HG02852 (cell line): ENCODE results near the gene MYADM.
A peak's percentile ranks its signal among the peaks of the same experiment; 100 is the strongest.
"Not testable (repeated sequence)": the region's sequence is repeated elsewhere in the genome, so short reads cannot be mapped to it uniquely, and the experiment has no call there.

ENCODE experiments used
- ATAC-seq: cut with Tn5 transposase; IDR thresholded peaks from one replicate; pipeline ENCODE4 v1.9.1; 2021; ENCODE audit warnings: mild to moderate bottlenecking, moderate library complexity; ENCODE audit not compliant: unreplicated experiment

The MYADM gene, protein sequence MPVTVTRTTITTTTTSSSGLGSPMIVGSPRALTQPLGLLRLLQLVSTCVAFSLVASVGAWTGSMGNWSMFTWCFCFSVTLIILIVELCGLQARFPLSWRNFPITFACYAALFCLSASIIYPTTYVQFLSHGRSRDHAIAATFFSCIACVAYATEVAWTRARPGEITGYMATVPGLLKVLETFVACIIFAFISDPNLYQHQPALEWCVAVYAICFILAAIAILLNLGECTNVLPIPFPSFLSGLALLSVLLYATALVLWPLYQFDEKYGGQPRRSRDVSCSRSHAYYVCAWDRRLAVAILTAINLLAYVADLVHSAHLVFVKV

DNA sequence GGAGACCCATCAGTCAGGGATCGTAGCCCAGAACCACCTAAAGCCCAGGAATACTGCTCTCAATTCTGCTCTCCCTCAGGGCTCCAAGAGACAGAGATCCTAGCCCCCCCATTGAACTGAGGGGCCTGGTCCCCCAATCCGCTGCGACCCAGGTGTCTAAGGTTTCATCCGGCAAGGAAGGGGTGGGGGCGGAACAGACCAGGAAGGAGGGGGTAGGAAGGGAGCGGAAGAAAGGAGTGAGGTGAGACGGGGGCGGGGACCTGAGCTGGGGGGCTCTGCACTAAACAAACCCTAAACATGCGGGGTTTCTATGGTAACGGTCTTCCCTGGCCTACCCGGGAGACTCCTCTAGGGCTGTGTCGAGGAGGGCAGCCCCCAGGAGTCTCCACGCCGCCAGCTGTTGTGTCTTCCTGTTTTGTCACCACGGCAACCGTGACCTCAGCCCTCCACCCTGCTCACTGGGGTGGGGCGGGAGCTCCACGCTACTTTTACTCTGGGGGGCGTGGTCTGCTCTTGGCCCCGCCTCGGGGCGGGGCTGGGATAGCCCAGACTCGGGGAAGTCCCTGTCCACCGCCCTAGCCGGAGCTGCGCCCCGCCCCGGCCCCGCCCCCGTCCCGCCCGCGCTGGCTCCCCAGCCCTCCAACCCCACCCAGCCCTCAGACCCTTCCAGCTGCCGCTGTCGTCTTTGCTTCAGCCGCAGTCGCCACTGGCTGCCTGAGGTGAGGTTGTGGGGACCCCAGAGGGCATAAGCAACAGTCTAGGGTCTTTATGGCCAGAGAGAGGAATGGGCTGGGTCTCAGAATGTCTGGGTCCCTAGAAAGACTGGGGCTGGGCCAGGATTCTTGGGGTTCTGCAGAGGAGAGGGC is at the start of gene MYADM:
Gene MYADM (plus strand): TSS at position 659 of the 866 bp plus-strand sequence. CDS start 5,647 bp downstream, outside the sequence.
- peak; percentile 67 for ATAC-seq

DNA sequence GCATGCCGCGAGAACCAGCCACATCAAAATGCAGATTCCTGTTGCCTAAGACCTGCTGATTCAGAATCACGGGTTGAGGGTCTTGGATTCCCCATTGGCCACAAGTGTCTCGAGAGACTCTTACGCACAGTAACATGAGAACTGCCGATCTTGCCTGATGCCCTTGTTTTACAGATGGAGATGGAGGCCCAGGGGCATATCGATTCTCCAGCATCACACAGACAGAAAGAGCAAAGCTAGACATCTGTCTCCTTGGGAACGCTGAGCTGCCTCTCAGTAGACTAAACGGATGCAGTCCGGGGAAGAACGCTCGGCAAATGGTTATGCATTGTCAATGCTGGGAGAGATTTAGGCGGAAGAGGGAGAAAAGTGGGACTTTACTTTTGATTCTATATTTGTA is 48.9 kb upstream of the MYADM start:
- ATAC-seq, result no peak

DNA sequence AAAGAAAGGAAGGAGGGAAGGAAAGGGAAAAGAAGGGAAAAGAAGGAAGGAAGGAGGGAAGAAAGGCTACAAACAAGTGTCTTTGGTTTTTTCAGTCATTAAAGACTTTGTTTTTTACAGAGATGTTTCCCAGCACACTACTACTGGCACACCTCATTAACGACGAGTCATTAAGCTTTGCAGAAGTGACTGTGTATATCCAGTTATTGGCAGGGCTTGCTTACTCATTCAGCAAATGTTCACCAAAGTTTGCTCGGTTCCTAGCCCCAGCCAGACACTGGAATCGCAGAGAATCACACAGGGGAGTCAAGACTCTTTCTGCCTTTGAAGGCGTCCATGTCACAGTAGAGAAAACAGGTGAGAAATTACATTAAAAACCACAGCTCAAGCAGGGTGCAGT is 47.8 kb upstream of the MYADM start:
- ATAC-seq, result no peak

DNA sequence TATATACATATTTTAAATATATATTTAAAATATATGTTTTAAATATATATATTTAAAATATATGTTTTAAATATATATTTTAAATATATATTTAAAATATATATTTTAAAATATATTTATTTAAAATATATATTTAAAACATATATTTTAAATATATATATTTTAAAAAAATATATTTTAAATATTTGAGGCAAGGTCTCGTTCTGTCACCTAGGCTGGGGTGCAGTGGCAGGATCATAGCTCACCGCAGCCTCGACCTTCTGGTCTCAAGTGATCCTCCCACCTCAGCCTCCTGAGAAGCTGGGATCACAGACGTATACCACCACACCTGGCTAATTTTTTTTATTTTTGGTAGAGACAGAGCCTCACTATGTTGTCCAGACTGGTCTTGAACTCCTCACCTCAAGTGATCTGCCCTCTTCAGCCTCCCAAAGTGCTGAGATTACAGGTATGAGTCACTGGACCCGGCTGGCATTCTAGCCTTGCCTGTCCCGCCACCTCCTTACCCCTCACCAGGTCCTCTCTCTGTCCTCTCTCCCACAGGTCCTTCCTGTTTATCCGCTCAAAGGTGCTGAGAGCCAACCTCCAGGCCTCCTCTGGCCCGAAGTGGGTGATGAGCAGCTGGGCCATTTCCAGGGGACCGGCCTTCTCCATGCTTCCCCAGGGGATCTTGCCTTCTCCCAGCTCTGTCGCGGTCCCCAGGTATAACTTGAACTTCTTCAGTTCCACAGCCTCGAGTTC is 44.1 kb upstream of the MYADM start:
- no peak for ATAC-seq

DNA sequence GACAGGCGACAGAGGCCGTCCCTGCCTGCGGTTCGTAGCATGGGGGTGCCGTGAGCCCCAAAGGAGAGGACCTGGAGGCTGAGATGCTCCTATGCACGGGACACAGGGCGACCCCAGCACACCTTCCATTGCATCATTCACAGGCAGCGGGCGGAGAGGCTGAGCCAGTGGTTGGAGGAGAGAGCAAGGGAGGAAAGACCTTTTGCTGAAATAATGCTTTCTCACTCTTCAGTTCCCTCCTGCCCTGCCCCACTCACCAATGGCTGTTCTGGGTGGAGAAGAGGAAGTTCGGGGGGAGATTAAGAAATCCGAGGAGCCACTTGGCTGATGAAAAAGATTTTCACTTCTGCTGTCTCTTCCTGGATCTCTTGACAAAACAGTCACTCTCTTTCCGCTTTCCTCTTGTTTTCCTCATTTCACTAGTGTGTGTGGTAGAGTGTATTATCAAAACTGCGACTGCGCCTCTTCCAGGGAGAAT is 43.5 kb upstream of the MYADM start, which contains the start of gene NLRP12:
Gene NLRP12 (minus strand): TSS at position 181 of the 478 bp plus-strand sequence. CDS start 140 bp downstream, at position 41.
- no peak for ATAC-seq

DNA sequence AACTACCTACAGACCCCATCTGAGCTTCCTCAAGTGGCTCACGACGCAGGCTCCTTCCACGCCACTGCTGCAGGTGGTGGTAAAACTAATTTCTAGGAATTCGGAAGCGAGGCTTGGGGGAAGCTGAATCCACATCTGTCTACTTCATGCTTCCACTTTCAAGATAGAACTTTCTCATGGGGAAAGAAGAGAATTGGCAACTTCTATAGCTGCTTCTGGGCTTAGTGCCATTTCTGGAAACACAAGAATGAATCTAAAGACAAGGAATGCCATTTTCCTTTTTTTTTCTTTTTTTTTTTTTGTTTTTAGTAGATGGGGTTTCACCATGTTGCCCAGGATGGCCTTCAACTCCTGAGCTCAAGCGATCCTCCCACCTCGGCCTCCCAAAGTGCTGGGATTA is 40.8 kb upstream of the MYADM start:
- ATAC-seq, result no peak

DNA sequence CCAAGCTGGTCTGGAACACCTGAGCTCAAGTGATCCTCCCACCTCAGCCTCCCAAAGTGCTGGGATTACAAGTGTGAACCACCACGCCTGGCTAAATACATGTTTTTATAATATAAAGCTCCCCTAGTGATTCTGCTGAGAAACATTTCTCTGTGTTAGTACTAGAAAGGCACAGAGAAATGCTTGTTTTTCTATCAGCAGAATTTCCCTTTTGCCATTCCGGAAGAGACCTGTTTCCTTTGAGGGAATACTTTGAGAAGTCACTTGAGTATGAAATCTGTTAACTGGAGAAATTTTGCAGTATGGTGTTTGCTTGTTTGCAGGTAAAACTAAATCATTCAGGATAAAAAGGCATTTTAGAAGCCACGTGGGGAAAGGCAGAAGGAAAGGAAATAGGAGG is 39.2 kb upstream of the MYADM start:
- no peak for ATAC-seq

DNA sequence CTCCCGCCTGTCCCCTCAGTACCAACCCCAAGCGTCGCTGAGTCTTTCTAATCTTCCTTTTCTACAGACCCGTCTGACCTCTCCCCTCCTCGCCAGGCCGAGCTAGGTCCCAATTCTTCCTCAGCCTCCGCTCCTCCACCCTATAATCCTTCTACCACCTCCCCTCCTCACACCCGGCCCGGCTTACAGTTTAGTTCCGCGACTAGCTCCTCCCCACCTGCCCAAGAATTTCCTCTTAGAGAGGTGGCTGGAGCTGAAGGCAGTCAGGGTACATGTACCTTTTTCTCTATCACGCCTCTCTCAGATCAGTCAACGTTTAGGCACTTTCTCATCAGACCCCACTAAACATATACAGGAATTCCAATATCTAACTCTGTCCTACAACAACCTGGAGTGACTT is 34.8 kb upstream of the MYADM start:
- ATAC-seq, result not testable (repeated sequence)

DNA sequence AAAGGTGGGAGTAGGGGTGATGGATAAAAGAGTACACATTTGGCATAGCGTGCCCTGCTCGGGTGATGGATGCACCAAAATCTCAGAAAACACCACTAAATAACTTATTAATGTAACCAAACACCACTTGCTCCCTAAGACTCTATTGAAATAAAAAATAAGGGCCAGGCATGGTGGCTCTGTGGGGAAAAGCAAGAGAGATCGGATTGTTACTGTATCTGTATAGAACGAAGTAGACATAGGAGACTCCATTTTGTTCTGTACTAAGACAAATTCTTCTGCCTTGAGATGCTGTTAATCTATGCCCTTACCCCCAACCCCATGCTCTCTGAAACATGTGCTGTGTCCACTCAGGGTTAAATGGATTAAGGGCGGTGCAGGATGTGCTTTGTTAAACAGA is 29.2 kb upstream of the MYADM start:
- ATAC-seq, result not testable (repeated sequence)

DNA sequence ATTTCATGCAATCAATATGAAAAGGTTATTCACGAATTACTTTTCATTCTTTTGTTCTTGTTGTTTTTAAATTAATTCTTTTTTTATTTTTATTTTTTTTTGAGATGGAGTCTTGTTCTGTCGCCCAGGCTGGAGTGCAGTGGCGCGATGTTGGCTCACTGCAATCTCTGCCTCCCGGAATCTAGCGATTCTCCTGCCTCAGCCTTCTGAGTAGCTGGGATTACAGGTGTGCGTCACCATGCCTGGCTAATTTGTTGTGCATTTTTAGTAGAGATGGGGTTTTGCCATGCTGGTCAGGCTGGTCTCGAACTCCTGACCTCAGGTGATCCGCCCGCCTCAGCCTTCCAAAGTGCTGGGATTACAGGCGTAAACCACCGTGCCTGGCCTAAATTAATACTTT is 27.4 kb upstream of the MYADM start:
- ATAC-seq, result not testable (repeated sequence)

DNA sequence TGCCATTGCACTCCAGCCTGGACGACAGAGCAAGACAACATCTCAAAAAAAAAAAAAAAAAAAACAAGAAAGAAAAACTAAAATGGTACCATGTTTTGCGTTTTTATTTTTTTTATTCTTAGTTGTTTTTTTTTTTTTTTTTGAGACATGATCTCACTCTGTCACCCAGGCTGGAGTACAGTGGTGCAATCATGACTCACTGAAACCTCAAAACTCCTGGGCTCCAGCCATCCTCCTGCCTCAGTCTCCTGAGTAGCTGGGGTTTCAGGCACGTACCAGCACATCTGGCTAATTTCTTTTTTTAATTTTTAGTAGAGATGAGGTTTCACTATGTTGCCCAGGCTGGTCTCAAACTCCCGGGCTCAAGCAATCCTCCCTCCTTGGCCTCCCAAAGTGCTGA is 26.8 kb upstream of the MYADM start:
- ATAC-seq, result not testable (repeated sequence)

DNA sequence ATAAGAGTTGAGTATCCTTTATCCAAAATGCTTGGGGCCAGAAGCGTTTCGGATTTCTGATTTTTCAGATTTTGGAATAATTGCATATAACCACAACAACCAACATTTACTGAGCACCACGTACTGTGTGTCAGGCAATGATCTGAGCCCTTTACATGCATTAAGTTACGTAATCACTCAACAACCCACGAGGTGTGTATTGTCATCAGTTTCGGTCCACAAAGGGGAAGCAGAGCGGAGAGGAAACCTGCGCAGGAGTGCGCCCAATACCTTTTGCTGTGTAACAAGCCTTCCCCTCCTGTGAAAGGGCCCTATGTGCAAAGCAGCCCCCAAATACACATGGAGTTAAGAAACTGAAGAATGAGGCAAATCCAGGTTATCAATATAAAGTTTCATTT is 22.8 kb upstream of the MYADM start:
- no peak for ATAC-seq

DNA sequence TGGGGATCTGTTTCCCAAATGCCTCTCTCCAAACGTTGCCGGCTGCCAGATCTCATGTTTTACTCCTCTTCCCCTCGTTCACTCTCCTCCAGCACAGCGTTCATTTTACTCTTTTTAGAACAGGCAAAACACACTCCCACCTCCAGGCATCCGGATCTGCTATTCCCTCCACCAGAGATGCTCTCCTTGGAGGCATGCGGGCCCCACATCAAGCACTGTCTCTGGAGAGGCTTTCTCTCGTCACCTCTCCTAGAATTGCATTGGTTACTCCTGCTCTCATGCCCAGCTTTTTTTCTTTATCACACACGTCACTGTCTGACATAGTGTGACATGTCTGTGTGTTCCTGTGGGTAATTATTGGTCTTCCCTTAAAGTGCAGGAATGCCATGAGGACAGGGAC is 20.1 kb upstream of the MYADM start:
- no peak for ATAC-seq

DNA sequence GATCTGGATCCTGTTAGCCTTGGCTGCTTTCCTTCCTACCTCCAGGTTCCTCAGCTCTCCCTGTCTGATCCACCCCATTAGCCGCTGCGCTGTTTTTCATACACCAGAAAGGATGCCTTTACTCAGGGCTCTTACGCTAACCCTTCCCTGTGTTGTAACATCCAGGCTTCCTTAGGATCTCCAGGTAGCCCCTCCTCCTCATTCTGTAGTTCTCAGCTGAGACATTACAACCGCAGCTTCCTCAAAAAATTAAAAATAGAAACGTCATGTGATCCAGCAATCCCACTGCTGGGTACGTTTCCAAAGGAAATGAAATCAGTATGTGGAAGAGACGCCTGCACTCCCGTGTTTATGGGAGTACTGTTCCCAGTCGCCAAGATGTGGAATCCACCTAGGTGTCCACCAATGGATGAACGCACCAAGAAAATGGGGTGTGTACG is 18.4 kb upstream of the MYADM start:
- no peak for ATAC-seq

DNA sequence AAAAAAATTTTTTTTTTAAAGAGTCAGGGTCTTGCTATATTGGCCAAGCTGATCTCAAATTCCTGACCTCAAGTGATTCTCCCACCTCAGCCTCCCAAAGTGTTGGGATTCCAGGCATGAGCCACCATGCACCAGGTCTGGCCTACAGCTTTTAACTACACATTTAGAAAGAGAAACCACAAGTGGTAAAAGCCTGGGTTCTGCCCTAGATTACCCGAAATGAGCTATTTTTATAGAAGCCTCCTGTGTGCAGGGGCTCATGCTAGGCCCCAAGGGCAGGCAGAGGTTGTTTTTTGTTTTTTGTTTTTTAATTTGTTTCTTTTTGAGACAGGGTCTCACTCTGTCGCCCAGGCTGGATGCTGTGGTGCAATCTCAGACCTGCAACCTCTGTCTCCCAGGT is 14.0 kb upstream of the MYADM start:
- ATAC-seq, result no peak

DNA sequence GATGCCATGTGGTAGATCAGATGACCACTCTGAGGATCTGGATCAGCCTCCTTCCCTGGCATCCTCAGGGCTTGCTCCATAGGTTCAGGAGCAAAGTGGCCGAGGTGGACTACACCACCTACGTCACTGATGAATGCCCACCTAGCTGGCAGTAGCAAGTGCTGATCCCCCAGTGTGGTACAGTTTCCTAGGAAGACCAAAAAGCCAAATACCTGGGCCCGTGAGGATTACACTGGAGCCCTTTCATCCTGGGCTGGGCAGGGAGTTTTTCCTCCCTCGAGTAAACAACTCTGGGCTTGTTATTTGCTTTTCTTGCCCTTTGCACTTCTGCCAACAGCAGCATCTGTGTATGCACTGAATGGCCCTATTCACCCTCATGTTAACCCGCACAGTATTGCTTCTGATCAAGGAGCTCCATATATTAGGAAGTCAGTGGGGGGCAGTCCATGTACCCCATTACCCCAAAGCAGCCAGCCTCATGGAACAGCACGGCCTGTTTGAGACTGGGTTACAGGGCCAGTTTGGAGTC is 3.3 kb upstream of the MYADM start:
- no peak for ATAC-seq

DNA sequence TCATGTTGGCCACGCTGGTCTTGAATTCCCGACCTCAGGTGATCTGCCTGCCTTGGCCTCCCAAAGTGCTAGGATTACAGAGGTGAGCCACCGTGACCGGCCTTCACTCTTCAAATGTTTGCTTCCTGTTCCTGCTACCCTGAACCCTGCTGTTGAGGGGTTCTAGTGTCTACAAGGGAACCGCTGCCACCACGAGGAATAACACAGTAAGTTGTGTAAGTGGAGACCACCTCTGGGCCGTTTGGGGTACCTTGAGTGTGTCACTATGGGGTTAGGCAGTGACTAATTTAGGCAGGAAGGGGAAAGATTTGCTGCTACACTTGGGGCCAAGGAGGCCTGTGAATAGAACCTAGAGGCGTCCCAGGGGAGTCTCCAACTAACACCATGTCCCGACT is 2.2 kb upstream of the MYADM start:
- no peak for ATAC-seq

DNA sequence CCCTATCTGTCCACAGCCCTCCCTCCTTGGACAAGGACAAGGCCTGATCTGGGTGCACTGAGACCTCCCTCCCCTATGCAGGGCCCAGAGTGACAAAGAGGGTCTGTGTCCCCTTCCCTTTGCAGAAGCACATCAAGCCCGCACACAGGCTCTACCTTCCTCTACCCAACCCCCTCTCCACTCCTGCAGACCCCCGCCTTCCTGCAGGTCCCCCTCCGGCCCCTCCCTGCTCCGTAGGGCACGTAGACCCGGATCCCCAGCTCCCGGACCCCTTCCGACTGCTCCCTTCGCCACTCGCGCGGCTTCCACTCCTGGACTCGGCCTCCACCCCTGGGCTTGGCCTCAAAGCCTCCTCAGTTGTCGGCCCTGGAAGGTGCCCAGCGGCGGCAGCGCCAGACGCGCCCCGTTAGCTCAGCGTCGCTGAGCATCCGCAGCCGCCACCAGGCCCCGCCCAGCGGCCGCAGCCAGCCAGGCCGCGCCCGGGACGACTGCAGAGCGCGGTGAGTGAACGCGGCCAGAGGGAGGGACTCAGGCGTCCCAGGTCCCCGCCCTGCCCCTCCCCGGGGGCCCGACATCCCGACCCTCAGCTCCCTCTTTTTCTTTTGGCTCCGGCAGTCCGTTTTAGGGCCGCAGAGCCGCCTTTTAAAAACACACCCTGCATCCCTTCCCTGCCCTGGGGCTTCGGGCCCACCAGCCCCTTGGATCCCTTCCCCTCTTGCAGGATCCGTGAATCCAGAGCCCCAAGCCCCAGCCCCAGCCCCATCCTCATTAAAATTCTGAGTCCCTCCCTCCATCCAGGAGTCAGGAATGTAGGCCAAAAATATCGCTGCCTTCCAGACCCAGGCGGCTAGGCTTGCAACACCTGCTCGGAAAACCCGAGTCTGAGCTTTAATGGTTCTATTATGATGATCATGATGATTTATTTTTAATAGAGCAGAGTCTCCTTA is 1.5 kb upstream of the MYADM start:
- ATAC-seq, result no peak

DNA sequence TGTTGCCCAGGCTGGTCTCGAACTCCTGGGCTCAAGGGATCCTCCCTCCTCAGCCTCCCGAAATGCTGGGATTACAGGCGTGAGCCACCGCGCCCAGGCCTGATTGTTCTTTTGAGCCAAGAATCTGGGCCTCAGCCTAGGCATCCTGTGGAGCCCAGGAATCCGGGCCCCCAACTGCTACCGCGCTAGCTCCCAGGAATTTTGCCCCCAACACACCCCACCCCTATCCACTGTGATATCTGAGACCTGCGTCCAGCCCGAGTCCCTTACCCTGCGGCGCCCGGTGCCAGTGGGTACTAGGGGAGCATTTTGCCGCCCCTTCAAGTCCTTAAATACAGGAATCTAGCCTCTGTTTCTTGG is 838 bp upstream of the MYADM start:
- no peak for ATAC-seq
